Nephron (organoid): ENCODE results near the gene CORO6.

ENCODE experiments used
- H3K27ac Mint-ChIP-seq, 3 experiments: 2 replicates each; pipeline ENCODE4 v1.8.0; 2020; ENCODE audit warnings: mixed read lengths in 3 of 3, mild to moderate bottlenecking in 2 of 3, moderate library complexity in 1 of 3
- H3K27me3 Mint-ChIP-seq: 2 replicates; pipeline ENCODE4 v1.8.0; 2021; ENCODE audit warnings: low read depth, mild to moderate bottlenecking, moderate library complexity, mixed read lengths
- H3K36me3 Mint-ChIP-seq: 2 replicates; pipeline ENCODE4 v1.8.0; 2020; ENCODE audit warnings: low read depth, mixed read lengths
- H3K4me1 Mint-ChIP-seq: 2 replicates; pipeline ENCODE4 v1.8.0; 2020; ENCODE audit warnings: mixed read lengths
- H3K4me3 Mint-ChIP-seq, 3 experiments: 2 replicates each; pipeline ENCODE4 v1.8.0; 2020; ENCODE audit warnings: mild to moderate bottlenecking in 3 of 3, mixed read lengths in 3 of 3, moderate library complexity in 2 of 3
- H3K9me3 Mint-ChIP-seq: 2 replicates; pipeline ENCODE4 v1.8.0; 2020; ENCODE audit warnings: mixed read lengths
- CTCF ChIP-seq, 3 experiments: fragments of 200-600 bp; sonication (generic); IDR thresholded peaks; one replicate each; pipeline ENCODE4 v1.5.0; 2021; ENCODE audit warnings: antibody characterized with exemption in 3 of 3; ENCODE audit not compliant: unreplicated experiment in 3 of 3

CORO6 gene

GRCh38 chr17:29582254-29582765 is 40.4 kb downstream of the CORO6 start:
- Mint-ChIP-seq H3K4me1 (peaks cover 27% of the 10 kb centered on the region), H3K36me3 (peaks cover 19% of the 10 kb centered on the region), H3K27me3 (no peaks in the 10 kb centered on the region), H3K4me3 (no peak overlapping the region), H3K9me3 (no peaks in the 10 kb centered on the region), H3K27ac (no peak overlapping the region)
- no peak for TF ChIP-seq CTCF (IDR thresholded peaks at IDR 0.05; ENCODE audit: unreplicated experiment in 3 of 3)

GRCh38 chr17:29581583-29582253 is 41.0 kb downstream of the CORO6 start:
- Mint-ChIP-seq H3K9me3 (no peaks in the 10 kb centered on the region), H3K27me3 (no peaks in the 10 kb centered on the region), H3K36me3 (peaks cover 19% of the 10 kb centered on the region), H3K4me1 (peaks cover 26% of the 10 kb centered on the region), H3K4me3 (no peak overlapping the region), H3K27ac (no peak overlapping the region)
- no peak for TF ChIP-seq CTCF (IDR thresholded peaks at IDR 0.05; ENCODE audit: unreplicated experiment in 3 of 3)

- peak overlapping the region in 1 of 3 experiments; percentile 2 for H3K4me3 Mint-ChIP-seq
- H3K4me1 Mint-ChIP-seq, result peaks cover 20% of the 10 kb centered on the region
- H3K27me3 Mint-ChIP-seq, result no peaks in the 10 kb centered on the region
- peak; percentile 76 to 85 (median 84) for TF ChIP-seq CTCF (IDR thresholded peaks at IDR 0.05; ENCODE audit: unreplicated experiment in 3 of 3)
- H3K9me3 Mint-ChIP-seq, result no peaks in the 10 kb centered on the region
- H3K36me3 Mint-ChIP-seq, result peaks cover 19% of the 10 kb centered on the region
- no peak overlapping the region for H3K27ac Mint-ChIP-seq
Measured at GRCh38 chr17:29579866-29580771, 42.6 kb downstream of the CORO6 start.

- peaks cover 24% of the 10 kb centered on the region for H3K36me3 Mint-ChIP-seq
- no peaks in the 10 kb centered on the region for H3K27me3 Mint-ChIP-seq
- no peak for TF ChIP-seq CTCF (IDR thresholded peaks at IDR 0.05; ENCODE audit: unreplicated experiment in 3 of 3)
- H3K27ac Mint-ChIP-seq, result no peak overlapping the region
- peaks cover 12% of the 10 kb centered on the region for H3K4me1 Mint-ChIP-seq
- H3K9me3 Mint-ChIP-seq, result no peaks in the 10 kb centered on the region
- no peak overlapping the region for H3K4me3 Mint-ChIP-seq
Measured at GRCh38 chr17:29578626-29579485, 43.9 kb downstream of the CORO6 start.

GRCh38 chr17:29577385-29578211 is 45.1 kb downstream of the CORO6 start:
- Mint-ChIP-seq H3K27ac (no peak overlapping the region), H3K4me3 (no peak overlapping the region), H3K27me3 (no peaks in the 10 kb centered on the region), H3K4me1 (peaks cover 19% of the 10 kb centered on the region), H3K36me3 (peaks cover 24% of the 10 kb centered on the region), H3K9me3 (no peaks in the 10 kb centered on the region)
- TF ChIP-seq CTCF (IDR thresholded peaks at IDR 0.05; ENCODE audit: unreplicated experiment in 3 of 3), result no peak
